Caco-2 (cell line): ENCODE measurements around the gene DTL. TPM values are rescaled to one million over a fixed set of nuclear protein-coding genes. Genes with fewer than 3 reads are reported as not detected.

Source experiments
- BruUV-seq: library from RNA; stranded (reverse); fragments of 400-500 nt; replicated peaks from 2 replicates; lab custom pipeline; 2021; lab: Mats Ljungman, UMichigan
- CTCF ChIA-PET: fragments of 300-600 bp; sonication (Branson Sonifier 250); formaldehyde crosslinking; loops from one replicate; lab custom pipeline; 2022; ENCODE audit warnings: antibody characterized with exemption; lab: Charles Lee
- POLR2A ChIA-PET: fragments of 300-600 bp; sonication (Branson Sonifier 250); formaldehyde crosslinking; loops from one replicate; lab custom pipeline; 2022; ENCODE audit warnings: antibody characterized with exemption; lab: Charles Lee
- DNase-seq, 2 experiments: peaks; one replicate each; pipeline versions ENCODE4 v3.0.0 to v3.0.0-alpha.2; 2020 to 2022
- H3K27me3 ChIP-seq: replicated peaks from 2 replicates; pipeline ENCODE4 v1.6.0; 2011; ENCODE audit warnings: low read length; ENCODE audit not compliant: control insufficient read depth, insufficient read depth
- H3K36me3 ChIP-seq: 2 replicates; pipeline ENCODE4 v1.5.1; 2011; ENCODE audit warnings: low read length; ENCODE audit not compliant: control insufficient read depth, insufficient read depth
- H3K4me1 ChIP-seq: fragments of 250-450 bp; sonication (Bioruptor Pico); 2 replicates; pipeline ENCODE4 v1.5.1; 2020; ENCODE audit warnings: mild to moderate bottlenecking
- H3K4me3 ChIP-seq: 2 replicates; pipeline ENCODE4 v1.5.1; 2011; ENCODE audit warnings: low read depth, mild to moderate bottlenecking, control low read depth, low read length
- H3K9me3 ChIP-seq: fragments of 250-450 bp; sonication (Bioruptor Pico); 2 replicates; pipeline ENCODE4 v1.5.1; 2020; ENCODE audit warnings: mild to moderate bottlenecking, moderate library complexity
- H3K27ac Mint-ChIP-seq: one replicate; pipeline ENCODE4 v1.8.0; 2022; ENCODE audit warnings: mixed read lengths; ENCODE audit not compliant: unreplicated experiment
- H3K27me3 Mint-ChIP-seq: one replicate; pipeline ENCODE4 v1.8.0; 2022; ENCODE audit warnings: mixed read lengths; ENCODE audit not compliant: insufficient read depth, unreplicated experiment
- H3K36me3 Mint-ChIP-seq: one replicate; pipeline ENCODE4 v1.8.0; 2022; ENCODE audit warnings: mild to moderate bottlenecking, mixed read lengths; ENCODE audit not compliant: insufficient read depth, unreplicated experiment
- H3K4me1 Mint-ChIP-seq: one replicate; pipeline ENCODE4 v1.8.0; 2022; ENCODE audit warnings: low read depth, mixed read lengths; ENCODE audit not compliant: unreplicated experiment
- H3K4me3 Mint-ChIP-seq: one replicate; pipeline ENCODE4 v1.8.0; 2022; ENCODE audit warnings: mild to moderate bottlenecking, moderate library complexity, mixed read lengths; ENCODE audit not compliant: unreplicated experiment
- H3K9me3 Mint-ChIP-seq: one replicate; pipeline ENCODE4 v1.8.0; 2022; ENCODE audit warnings: mixed read lengths; ENCODE audit not compliant: unreplicated experiment
- intact Hi-C: fragments of 100-400 bp; cut with micrococcal nuclease; formaldehyde crosslinking; loops from one replicate; pipeline ENCODE4 v1.10.0; 2022; ENCODE audit not compliant: unreplicated experiment
- total RNA-seq: library from RNA; stranded (reverse); gene quantifications from 2 replicates; pipeline ENCODE4 v1.2.3, GENCODE V29; 2022
- TF ChIP-seq, protein P1 (sequence below), 2 experiments: fragments of 200-600 bp in 1 of 2; IDR thresholded peaks; 1 replicate in 1 of 2; 2 replicates in 1 of 2; pipeline versions ENCODE4 v1.5.1 to v1.8.0; 2011 to 2022; ENCODE audit warnings: antibody characterized with exemption in 1 of 2, control low read depth in 1 of 2, inconsistent platforms in 1 of 2, low read depth in 1 of 2, low read length in 1 of 2, mild to moderate bottlenecking in 1 of 2, moderate library complexity in 1 of 2; ENCODE audit not compliant: insufficient read depth in 1 of 2, severe bottlenecking in 1 of 2, unreplicated experiment in 1 of 2

DTL gene
- total RNA-seq, 1 experiment from 2014 or later = 20.3 TPM

DNA sequence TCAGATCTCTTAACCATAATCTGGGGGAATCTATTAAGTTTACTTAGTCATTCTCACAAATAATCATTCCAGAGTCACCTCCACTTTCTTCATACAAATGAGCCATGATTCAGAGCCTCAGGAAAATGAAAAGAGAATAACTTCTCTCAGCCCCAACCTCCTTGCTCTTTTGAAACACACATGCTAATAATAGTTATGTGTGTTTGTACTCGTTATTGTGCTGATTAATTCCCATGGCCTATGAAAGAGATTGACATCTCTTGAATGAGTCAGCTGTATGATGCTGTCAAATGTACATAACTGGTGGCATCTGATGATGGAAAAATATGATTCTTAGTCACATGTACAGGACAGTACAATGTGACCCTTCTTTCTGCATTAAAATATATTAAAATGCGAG lies 41.5 kb downstream of the DTL start:
- no peak for DNase-seq
- POLR2A ChIA-PET = no interaction called here
- no peaks in the 10 kb centered on the region for H3K27me3 Mint-ChIP-seq
- Histone ChIP-seq H3K27me3 (no peaks in the 10 kb centered on the region), H3K4me3 (no peak overlapping the region), H3K9me3 (no peaks in the 10 kb centered on the region), H3K4me1 (peaks cover 8% of the 10 kb centered on the region; the same call in 1 of the 2 replicates), H3K36me3 (no peaks in the 10 kb centered on the region)
- H3K27ac Mint-ChIP-seq = no peak overlapping the region
- peaks cover 20% of the 10 kb centered on the region for H3K36me3 Mint-ChIP-seq
- CTCF ChIA-PET = no interaction called here
- no peak overlapping the region for H3K4me3 Mint-ChIP-seq
- H3K9me3 Mint-ChIP-seq = no peaks in the 10 kb centered on the region
- intact Hi-C loops = no loop called here
- TF ChIP-seq, protein P1, sequence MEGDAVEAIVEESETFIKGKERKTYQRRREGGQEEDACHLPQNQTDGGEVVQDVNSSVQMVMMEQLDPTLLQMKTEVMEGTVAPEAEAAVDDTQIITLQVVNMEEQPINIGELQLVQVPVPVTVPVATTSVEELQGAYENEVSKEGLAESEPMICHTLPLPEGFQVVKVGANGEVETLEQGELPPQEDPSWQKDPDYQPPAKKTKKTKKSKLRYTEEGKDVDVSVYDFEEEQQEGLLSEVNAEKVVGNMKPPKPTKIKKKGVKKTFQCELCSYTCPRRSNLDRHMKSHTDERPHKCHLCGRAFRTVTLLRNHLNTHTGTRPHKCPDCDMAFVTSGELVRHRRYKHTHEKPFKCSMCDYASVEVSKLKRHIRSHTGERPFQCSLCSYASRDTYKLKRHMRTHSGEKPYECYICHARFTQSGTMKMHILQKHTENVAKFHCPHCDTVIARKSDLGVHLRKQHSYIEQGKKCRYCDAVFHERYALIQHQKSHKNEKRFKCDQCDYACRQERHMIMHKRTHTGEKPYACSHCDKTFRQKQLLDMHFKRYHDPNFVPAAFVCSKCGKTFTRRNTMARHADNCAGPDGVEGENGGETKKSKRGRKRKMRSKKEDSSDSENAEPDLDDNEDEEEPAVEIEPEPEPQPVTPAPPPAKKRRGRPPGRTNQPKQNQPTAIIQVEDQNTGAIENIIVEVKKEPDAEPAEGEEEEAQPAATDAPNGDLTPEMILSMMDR (IDR thresholded peaks at IDR 0.05; ENCODE audit: insufficient read depth in 1 of 2, low read depth in 1 of 2, low read length in 1 of 2, severe bottlenecking in 1 of 2, unreplicated experiment in 1 of 2) = no peak
- no peaks in the 10 kb centered on the region for H3K4me1 Mint-ChIP-seq
- BruUV-seq = no TSS peak

- H3K36me3 ChIP-seq = no peaks in the 10 kb centered on the region
- BruUV-seq = no TSS peak
- Mint-ChIP-seq H3K36me3 (peaks cover 8% of the 10 kb centered on the region), H3K9me3 (no peaks in the 10 kb centered on the region), H3K27me3 (no peaks in the 10 kb centered on the region), H3K4me1 (no peaks in the 10 kb centered on the region), H3K4me3 (no peak overlapping the region), H3K27ac (no peak overlapping the region)
- peaks cover 8% of the 10 kb centered on the region; the same call in 1 of the 2 replicates for H3K4me1 ChIP-seq
- POLR2A ChIA-PET = no interaction called here
- TF ChIP-seq, protein P1 (IDR thresholded peaks at IDR 0.05; ENCODE audit: insufficient read depth in 1 of 2, low read depth in 1 of 2, low read length in 1 of 2, severe bottlenecking in 1 of 2, unreplicated experiment in 1 of 2) = no peak
- CTCF ChIA-PET = no interaction called here
- no peaks in the 10 kb centered on the region for H3K9me3 ChIP-seq
- DNase-seq = no peak
- H3K27me3 ChIP-seq = no peaks in the 10 kb centered on the region
- intact Hi-C loops = no loop called here
- H3K4me3 ChIP-seq = no peak overlapping the region
Observed at GRCh38 chr1:212078826-212079225, 43.3 kb downstream of the DTL start.

DNA sequence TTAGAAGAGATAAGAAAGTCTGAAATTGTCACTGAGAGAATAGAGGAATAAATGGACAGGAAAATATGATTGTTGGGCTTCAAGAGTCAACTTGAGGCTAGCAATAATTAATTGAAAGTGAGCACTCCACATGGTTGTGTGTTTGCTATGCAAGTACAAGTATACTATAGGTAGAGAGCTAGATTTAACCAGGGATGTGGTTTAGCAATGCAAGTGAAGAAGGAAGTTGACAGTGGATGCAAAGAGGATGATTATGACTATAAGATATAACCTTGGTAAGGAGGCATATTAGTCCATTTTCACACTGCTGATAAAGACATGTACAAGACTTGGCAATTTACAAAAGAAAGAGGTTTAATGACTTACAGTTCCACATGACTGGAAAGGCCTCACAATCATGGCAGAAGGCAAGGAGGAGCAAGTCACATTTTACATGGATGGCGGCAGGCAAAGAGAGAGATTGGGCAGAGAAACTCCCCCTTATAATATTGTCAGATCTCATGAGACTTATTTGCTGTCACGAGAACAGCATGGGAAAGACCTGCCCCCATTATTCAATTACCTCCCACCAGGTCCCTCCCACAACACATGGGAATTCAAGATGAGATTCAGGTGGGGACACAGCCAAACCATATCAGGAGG lies 47.3 kb downstream of the DTL start:
- H3K4me1 Mint-ChIP-seq = no peaks in the 10 kb centered on the region
- H3K9me3 Mint-ChIP-seq = no peaks in the 10 kb centered on the region
- no peak overlapping the region for H3K4me3 Mint-ChIP-seq
- intact Hi-C loops = no loop called here
- Histone ChIP-seq H3K36me3 (no peaks in the 10 kb centered on the region), H3K4me1 (peaks cover 8% of the 10 kb centered on the region; the same call in 1 of the 2 replicates), H3K9me3 (no peaks in the 10 kb centered on the region), H3K27me3 (no peaks in the 10 kb centered on the region), H3K4me3 (no peak overlapping the region)
- BruUV-seq = no TSS peak
- TF ChIP-seq, protein P1 (IDR thresholded peaks at IDR 0.05; ENCODE audit: insufficient read depth in 1 of 2, low read depth in 1 of 2, low read length in 1 of 2, severe bottlenecking in 1 of 2, unreplicated experiment in 1 of 2) = no peak
- H3K36me3 Mint-ChIP-seq = peaks cover 18% of the 10 kb centered on the region
- ChIA-PET POLR2A (no interaction called here), CTCF (no interaction called here)
- no peak overlapping the region for H3K27ac Mint-ChIP-seq
- DNase-seq = no peak
- H3K27me3 Mint-ChIP-seq = no peaks in the 10 kb centered on the region
